Eye (tissue), 1 donor: ENCODE results near the gene DHRSX.
A peak's percentile ranks its signal among the peaks of the same experiment; 100 is the strongest.
"Not testable (repeated sequence)": the region's sequence is repeated elsewhere in the genome, so short reads cannot be mapped to it uniquely, and the experiment has no call there.

Experiments
- DNase-seq: peaks from one replicate; pipeline ENCODE4 v3.0.0-alpha.2; 2015

Gene DHRSX

DNA sequence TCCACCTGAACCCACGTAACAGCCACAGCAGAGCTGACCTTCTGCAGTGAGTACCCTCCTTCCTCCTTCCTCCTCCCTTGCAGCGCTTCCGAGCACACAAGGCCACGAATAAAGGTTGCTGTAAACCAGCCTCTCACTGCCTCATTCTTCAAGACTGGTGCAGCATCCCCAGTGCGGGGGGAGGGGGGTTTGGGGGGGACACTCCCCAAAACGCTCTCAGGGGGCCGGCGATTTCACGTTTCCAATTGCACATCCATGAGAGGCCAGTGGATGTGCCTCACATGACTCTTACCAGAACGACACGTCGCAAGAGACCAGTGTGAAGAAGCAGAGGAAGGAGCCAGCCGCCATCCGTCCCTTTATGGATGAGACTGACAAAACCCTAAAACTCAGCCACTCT, 5.2 kb downstream of the DHRSX start:
- DNase-seq = no peak

DNA sequence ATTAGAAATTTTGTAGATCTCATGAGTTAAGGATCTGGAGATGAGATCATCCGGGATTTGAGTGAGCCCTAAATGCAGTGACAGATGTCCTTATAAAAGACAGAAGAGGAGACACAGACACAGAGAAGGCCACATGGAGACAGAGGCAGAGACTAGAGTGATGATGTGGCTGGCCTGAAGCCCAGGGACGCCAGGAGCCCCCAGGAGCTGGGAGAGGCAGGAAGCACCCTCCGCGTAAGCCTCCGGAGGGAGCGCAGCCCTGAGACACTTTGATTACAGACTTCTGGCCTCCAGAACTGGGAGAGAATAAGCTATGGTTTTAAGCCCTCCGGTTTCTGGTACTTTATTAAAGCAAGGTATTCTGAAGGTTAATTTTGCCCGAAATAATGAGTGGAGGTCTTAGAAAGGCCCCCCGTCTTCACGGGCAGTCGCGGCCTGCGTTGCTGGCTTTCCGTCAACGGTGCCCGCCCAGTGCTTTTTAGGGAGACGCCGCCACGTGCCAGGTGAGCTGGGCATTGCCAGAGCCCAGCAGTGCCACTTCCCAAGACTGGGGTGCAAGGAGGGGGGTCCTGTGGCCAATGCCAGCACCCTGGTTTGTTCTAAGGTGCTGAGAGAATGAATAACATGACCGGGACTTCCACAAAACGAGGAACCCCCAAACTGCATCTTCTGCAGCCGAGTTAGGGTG, 8.1 kb downstream of the DHRSX start:
- DNase-seq = no peak

DNA sequence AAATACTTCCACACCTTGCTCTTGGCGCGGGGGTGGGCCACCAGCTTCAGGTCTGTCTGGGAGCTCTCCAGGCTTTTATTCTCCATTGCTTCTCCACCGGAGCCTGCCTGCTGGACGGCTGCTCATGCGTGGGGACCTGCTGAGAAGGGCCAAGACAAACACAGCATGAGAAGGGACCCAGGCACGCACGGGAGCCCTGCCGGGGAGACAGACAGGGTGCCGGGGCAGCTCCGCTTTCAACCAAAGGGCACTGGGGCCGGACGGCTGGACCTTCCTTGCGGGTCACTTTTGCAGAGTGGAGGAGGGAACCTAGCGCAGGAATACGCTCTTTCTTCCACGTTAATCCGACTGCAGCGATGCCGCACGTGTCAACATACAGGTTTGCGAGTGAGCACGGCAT, 10.1 kb downstream of the DHRSX start:
- no peak for DNase-seq

DNA sequence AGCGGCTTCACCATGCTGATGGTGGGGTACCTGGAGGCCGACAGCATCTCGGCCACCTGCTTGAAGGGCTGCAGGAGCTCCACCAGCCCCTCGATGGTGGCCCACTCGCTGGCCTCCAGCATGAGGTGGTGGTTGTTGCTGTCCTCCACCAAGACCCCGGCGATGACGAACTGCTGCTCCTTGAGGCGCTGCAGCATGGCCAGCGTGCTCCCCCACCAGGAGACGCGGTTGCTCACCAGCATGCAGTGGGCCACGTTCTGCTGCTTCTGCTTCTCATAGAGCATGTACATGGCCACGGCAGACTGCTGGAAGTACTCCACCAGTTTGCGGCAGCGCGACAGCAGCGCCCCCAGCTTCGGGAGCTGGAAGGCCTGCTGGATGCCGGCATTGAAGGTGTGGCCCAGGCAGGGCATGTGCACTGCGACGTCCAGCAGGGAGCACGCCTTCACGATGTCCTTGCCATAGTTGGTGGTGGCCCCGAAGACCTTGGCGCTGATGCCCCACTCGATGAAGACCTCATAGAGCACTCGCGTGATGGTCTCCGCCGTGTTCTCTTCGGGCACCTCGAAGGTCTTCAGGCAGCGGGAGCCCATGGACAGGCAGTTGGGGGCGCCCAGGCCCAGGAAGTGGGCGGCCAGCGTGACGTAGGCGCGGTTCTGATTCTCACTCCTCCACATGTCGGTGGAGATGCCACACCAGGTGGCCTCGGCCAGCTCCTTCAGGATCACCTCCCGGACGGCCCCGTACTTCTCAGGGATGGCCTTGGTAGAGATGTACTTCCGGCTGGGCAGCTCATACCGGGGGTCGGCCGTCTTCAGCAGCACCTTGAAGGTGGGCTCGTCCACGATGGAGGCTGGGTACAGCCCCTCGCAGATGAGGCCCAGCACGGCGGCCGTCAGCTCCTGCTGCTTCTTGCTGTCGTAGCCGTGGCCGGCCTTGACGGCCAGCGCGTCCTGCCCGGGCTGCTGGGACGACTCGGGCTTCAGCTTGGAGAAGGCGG, 11.0 kb downstream of the DHRSX start:
- DNase-seq = no peak

DNA sequence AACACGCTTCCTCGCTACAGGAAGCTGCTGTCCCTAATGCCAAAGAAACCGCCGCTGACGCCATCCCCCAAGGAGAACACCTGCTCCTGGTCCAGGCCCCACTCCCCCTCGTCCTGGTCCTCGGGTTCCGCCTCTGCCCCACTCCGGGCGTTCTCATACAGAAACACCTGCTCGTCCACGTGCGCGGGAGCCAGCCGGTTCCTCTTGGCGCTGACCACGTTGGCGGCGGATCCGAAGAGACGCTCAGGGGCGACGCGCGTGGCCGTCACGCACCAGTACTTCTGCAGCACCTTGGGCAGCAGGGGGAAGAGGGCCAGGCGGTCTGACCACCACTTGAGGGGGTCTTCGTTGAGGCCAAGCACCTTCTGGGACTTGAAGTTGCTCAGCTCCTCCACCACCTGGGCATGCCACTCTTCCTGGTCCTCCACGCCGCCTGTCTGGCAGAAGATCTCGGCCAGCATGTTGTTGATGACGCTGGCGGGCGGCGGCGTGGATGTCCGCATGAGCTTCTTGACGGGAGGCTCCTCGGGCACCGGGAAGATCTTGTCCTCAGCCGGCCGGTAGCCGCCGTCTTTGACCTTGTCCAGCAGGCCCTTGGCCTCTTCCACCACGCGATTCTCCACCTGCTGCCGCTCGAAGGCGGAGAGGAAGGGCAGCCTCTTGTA, 12.0 kb downstream of the DHRSX start:
- no peak for DNase-seq

DNA sequence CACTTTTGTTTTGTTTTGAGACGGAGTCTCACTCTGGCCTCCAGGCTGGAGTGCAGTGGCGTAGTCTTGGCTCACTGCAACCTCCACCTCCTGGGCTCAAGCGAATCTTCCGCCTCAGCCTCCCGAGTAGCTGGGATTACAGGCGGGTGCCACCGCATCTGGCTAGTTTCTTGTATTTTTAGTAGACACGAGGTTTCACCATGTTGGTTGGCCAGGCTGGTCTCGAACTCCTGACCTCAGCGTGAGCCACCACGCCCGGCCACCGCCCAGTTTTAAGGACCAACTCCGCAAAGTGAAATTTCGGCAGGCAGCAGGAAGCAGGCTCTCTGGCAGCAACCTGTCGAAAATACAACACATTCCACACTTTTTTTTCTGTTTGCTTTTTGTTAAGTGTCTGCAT, 13.4 kb downstream of the DHRSX start:
- DNase-seq = no peak

DNA sequence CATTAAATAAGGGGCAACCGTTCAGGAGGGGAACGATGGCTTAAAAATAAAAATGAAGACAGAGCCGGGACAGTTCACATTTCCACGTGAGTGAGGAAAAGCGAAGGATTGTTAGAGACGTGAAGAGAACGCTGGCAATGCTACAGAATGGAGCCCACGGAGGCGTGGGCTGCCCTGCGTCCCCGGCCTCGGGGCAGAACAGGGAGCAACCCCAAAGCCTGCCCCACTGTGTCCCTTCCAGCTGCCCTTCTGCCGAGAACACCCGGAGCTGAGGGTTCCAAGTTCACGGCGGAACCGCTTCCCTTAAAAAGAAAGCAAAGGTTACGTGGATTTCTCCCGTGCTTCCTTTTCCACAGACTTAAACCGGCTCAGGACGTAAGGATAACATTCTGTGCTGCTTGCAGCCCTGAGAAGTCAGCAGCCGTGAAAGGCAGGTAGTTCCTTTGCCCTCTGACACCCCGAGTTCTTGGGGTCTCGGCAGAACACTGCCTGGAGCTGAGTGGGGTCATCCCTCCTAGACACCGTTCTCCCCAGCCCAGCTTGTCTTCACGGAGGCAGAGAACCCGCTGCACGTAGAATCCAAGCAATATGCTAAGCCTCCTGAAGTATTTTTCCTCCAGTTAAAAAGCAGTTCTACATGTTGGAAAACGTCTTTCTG, 14.2 kb downstream of the DHRSX start:
- no peak for DNase-seq

DNA sequence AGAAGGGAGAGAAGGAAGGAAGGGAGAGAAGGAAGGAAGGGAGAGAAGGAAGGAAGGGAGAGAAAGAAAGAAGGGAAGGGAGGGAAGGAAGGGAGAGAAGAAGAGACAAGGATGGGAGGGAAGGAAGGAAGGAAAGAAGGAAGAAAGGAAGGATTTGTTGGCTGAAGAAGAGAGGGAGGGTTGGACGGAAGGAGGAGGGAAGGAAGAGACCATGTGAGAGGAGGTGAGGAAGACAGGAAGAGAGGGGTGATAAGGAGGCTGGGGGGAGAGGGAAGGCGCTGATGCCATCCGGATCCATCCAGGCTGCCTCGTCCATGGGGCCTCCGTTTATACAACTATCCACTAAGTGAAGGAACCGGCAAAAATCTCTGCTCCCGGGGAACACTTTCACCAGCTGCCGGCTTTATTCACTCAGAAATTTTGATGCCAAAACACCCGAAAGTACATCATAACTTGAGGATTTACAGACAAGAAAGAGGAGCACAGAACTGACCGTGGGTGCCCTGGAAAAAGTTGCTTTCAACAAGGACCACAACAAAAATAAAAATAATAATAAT, 14.9 kb downstream of the DHRSX start:
- DNase-seq = no peak

DNA sequence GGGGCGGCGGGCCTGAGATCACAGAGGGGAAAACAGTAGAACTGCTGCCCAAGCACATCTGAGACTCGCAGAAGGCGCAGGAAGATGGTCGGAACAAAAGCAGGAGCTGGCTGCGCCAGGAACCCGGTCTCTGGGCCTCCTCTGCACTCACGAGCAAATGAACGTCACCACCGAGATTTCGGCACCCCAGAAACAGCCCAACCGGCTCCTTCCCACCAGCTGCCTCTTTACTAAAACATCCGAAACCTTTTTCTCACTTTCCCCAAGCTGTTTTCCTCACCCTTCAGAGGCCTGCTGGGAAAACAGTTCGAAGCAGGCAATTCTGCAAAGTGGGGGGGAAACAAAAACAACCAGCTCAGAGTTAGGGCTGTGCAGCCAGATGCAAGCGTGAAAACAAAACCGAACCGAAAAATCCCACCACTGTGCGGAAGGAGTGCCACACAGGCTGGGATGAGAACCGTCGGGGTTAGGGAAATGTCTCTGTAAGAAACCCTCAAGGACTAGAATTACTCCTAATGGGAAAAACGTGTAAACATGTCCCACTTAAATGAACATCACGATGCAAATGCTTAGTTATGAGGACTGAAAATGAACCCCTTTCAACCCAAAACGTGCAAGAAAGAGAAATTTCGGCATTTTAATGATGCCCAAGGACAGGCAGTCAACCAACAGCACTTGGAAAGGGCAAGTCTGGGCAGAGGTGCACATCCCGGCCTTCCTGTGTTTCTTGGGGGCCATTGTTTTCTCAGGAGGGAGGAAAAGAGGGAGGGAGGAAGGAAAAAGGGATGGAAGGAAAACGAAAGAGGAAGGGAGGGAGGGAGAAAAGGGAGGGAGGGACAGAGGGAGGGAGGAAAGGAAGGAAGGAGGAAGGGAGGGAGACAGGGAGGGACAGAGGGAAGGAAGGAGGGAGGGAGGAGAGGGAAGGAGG, 15.8 kb downstream of the DHRSX start:
- DNase-seq = peak; percentile 67

DNA sequence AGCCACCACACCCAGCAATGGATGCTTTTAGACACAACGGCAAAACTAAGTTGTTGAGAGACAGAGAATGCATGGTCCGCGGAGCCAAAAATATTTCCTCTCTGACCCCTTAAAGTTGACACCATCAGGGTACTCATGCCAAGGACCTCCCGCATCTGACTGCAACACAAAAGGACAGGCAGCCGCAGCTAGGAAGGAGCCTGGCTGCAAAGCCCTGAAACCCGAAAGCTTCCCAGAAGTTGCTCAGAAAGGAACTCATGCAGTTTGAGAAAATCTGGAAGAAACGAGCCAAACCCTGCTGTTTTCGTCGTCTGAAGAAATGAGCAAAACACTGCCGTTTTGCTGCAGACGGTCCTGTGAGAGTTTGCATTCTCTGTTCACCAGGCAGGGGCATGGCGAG, 16.5 kb downstream of the DHRSX start:
- no peak for DNase-seq

DNA sequence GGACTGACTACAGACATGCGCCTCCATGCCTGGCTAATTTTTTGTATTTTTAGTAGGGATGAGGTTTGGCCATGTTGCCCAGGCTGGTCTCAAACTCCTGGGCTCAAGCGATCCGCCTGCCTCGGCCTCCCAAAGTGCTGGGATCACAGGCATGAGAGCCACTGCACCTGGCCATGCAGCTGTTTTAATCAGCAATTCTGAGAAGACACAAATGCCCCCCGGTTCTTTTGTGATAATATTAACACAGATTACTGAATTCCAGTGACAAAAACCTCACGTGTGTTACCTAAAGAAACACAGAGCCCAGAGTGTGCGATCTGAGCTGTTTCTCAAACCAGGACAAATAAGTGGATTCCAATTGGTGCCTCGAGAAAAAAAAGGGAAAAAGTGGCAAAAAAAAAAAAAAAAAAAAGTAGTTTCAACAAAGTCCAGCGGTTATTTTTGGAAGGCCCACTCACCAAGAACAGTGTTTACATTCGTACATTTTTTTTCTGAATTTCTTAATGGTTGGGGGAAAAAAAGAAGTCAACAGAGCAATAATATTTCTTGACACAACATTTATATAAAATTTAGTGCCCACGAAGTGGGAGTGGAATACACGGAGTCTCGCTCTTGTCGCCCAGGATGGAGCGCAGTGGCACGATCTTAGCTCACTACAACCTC, 17.2 kb downstream of the DHRSX start:
- DNase-seq = no peak

DNA sequence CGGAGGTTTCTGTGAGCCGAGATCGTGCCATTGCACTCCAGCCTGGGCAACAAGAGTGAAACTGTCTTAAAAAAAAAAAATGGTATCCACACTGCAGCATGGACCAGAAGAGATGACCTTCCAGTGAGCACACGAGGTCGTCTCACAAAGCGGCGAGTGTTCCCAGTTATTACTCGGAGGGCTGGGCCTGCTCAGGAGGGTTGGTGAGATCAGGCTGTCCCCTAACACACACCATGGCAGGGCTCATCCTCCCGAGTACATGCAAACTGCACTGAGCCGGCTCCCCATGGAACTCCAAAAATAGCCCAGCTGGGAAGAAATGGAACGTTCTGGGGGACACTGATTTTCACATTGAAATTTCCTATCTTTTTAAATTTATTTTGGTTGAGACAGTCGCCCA, 19.2 kb downstream of the DHRSX start:
- not testable (repeated sequence) for DNase-seq

DNA sequence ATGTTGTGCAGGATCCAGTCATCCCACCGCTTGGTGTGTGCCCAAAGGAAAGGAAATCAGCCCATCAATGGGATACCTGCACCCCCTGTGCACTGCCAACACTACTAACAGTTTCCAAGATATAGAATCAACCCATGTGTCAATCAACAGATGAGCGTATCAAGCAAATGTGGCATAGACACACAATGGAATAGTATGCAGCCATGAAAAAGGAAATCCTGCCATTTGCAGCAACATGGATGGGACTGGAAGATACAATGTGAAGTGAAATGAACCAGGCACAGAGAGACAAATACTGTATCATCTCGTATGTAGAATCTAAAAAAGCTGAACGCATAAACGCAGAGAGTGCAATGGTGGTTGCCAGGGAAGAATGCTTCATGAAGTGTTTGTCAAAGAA, 20.8 kb downstream of the DHRSX start:
- not testable (repeated sequence) for DNase-seq

DNA sequence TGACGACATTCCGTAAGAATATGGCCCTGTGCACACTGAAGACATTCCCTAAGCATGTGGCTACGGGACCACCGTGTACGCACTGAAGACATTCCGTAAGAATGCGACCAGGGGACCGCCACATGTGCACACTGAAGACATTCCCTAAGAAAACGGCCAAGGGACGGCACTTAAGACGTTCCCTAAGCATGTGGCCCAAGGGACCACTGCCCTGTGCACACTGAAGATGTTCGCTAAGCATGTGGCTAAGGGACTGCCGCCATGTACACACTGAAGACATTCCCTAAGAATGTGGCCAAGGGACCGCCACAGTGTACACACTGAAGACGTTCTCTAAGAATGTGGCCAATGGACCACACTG, 21.4 kb downstream of the DHRSX start:
- no peak for DNase-seq

DNA sequence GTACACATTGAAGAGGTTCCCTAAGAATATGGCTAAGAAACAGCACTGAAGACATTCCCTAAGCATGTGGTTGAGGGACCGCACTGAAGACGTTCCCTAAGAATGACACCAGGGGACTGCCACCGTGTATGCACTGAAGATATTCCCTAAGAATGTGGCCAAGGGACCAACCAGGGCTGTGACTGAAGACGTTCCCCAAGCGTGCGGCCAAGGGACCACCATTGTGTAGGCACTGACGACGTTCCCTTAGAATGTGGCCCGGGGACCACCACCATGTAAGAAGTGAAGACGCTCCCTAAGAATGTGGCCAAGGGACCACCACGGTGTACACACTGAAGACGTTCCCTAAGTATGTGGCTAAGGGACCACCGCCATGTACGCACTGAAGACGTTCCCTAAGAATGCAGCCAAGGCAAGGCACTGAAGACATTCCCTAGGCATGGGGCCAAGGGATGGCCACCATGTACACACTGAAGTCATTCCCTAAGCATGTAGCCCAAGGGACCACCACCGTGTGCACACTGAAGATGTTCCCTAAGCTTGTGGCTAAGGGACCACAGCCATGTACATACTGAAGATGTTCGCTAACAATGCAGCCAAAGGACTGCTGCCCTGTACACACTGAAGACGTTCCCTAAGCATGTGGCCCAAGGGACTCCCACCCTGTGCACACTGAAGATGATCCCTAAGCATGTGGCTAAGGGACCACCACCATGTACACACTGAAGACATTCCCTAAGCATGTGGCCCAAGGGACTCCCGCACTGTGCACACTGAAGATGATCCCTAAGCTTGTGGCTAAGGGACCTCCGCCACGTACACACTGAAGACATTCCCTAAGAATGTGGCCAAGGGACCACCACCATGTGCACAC, 22.0 kb downstream of the DHRSX start:
- no peak for DNase-seq

DNA sequence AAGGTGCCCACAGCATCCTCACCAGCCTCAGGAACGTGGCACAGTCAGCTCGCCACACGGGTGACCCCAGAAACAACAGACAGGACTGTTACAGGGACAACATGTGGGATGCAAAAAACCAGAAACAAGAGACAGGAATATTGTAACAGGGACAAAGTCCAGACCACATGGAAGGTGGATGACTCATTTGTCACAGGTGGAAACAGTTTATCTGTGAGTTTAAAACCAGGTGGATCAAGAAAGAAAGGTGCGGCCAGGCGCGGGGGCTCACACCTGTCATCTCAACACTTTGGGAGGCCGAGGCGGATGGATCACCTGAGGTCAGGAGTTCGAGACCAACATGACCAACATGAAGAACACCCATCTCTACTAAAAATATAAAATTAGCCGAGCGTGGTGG, 23.5 kb downstream of the DHRSX start:
- DNase-seq = not testable (repeated sequence)

DNA sequence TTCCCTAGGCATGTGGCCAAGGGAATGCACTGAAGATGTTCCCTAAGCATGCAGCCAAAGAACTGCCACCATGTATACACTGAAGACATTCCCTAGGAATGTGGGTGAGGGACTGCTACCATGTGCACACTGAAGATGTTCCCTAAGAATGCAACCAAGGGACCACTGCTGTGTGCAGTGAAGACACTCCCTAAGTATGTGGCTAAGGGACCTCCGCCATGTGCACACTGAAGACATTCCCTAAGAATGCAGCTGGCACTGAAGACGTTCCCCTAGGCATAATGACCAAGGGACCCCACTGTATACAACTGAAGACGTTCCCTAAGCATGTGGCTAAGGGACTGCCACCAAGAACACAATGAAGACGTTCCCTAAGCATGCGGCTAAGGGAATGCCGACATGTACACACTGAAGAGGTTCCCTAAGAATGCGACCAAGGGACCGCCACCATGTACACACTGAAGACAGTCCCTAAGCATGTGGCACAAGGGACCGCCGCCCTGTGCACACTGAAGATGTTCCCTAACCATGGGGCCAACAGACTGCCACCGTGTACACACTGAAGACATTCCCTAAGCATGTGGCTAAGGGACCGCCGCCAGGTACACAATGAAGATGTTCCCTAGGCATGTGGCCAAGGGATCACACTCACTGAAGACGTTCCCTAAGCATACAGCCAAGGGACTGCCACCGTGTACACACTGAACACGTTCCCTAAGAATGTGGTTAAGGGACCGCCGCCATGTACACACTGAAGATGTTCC, 25.6 kb downstream of the DHRSX start:
- no peak for DNase-seq

DNA sequence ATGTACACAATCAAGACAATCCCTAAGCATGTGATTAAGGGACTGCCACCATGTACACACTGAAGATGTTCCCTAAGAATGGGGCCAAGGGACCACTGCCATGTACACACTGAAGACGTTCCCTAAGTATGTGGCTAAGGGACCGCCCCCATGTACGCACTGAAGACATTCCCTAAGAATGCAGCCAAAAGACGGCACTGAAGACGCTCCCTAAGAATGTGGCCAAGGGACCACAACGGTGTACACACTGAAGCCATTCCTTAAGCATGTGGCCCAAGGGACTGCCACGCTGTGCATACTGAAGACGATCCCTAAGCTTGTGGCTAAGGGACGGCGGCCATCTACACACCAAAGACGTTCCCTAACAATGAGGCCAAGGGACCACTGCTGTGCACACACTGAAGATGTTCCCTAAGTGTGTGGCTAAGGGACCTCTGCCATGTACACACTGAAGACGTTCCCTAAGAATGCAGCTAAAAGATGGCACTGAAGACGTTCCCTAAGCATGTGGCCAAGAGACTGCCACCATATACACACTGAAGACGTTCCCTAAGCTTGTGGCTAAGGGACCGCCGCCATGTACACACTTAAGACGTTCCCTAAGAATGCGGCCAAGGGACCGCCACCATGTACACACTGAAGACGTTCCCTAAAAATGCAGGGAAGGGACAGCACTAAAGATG, 26.4 kb downstream of the DHRSX start:
- DNase-seq = no peak

DNA sequence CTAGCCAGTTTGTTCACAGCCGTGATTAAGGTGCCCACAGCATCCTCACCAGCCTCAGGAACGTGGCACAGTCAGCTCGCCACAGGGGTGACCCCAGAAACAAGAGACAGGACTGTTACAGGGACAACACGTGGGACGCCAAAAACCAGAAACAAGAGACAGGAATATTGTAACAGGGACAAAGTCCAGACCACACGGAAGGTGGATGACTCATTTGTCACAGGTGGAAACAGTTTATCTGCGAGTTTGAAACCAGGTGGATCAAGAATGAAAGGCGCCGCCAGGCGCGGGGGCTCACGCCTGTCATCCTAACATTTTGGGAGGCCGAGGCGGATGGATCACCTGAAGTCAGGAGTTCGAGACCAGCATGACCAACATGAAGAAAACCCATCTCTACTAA, 27.7 kb downstream of the DHRSX start:
- DNase-seq = not testable (repeated sequence)
